Measurements from ENCODE around the gene BEST2. TPM values are rescaled to one million over a fixed set of nuclear protein-coding genes. Genes with fewer than 3 reads are reported as not detected.

BEST2 gene
- total RNA-seq, 4 donors from 2014 or later = 20.5 to 82.0 (median 40.6) TPM; not detected in 1

- Histone ChIP-seq H3K4me3 (peak within 1 kb of the TSS; percentile 53 to 74 (median 66)), H3K9me3 (no peaks in the 10 kb centered on the region), H3K27ac (peak within 1 kb of the TSS; percentile 27 to 77 (median 34)), H3K4me1 (peaks cover 0 to 14% (median 9%) of the 10 kb centered on the region in 4 donors), H3K27me3 (no peaks in the 10 kb centered on the region), H3K36me3 (no peaks in the 10 kb centered on the region)
- DNase-seq = peak; percentile 88 to 96 (median 93)
- TF ChIP-seq POLR2A (IDR thresholded peaks at IDR 0.05) (peak in 1 of 2 donors; percentile 24), CTCF (IDR thresholded peaks at IDR 0.05) (peak in 3 of 6 experiments; percentile 29 to 38 (median 31))
These were observed 54.9 kb downstream of the BEST2 start, which contains the start of gene RNASEH2A for GRCh38 chr19:12806242-12807081. RNASEH2A (plus strand) TSS chr19:12806584; CDS start chr19:12806674, 90 bp downstream.

Small RNAs within 50 kb of the gene (small RNA-seq; reads per million reads assigned to genes)
- 0 reads per million in 2 donors for gene MIR5684
- 249 to 524 reads per million in 2 donors for gene SNORD41

Other genes starting within 250 kb of the BEST2 start
- 10 to 100 TPM; 25.2 to 36.9 (median 29.2) TPM for gene ZNF564, start 200.3 kb upstream of the BEST2 start, total RNA-seq
- 1 to 10 TPM; 4.1 to 8.4 (median 4.7) TPM for gene ZNF490, start 141.0 kb upstream of the BEST2 start, total RNA-seq
- gene ZNF791, start 140.9 kb upstream of the BEST2 start, total RNA-seq = 10 to 100 TPM; 17.2 to 34.6 (median 29.3) TPM
- gene MAN2B1, start 85.0 kb upstream of the BEST2 start, total RNA-seq = 10 to 100 TPM; 51.9 to 84.2 (median 68.0) TPM
- 10 to 100 TPM in 2 of 4 donors, 1 to 10 TPM in 2; 2.8 to 14.0 (median 9.5) TPM for gene WDR83, start 85.0 kb upstream of the BEST2 start, total RNA-seq
- 100 to 1,000 TPM in 3 of 4 donors, 10 to 100 TPM in 1; 76.4 to 215 (median 150) TPM for gene DHPS, start 69.9 kb upstream of the BEST2 start, total RNA-seq
- not detected for gene GNG14, start 63.8 kb upstream of the BEST2 start, total RNA-seq
- gene FBXW9, start 55.2 kb upstream of the BEST2 start, total RNA-seq = 1 to 10 TPM in 3 of 4 donors, not detected in 1; 6.3 to 9.9 (median 7.0) TPM
- 100 to 1,000 TPM in 3 of 4 donors, 10 to 100 TPM in 1; 39.1 to 131 (median 103) TPM for gene TNPO2, start 27.9 kb upstream of the BEST2 start, total RNA-seq
- 100 to 1,000 TPM; 134 to 297 (median 185) TPM for gene TRIR, start 17.1 kb upstream of the BEST2 start, total RNA-seq
- 10 to 100 TPM; 23.1 to 31.9 (median 30.5) TPM for gene GET3, start 14.3 kb upstream of the BEST2 start, total RNA-seq
- 100 to 1,000 TPM; 193 to 379 (median 285) TPM for gene HOOK2, start 23.8 kb downstream of the BEST2 start, total RNA-seq
- 100 to 1,000 TPM; 111 to 324 (median 152) TPM for gene JUNB, start 39.7 kb downstream of the BEST2 start, total RNA-seq
- 100 to 1,000 TPM; 150 to 461 (median 375) TPM for gene PRDX2, start 50.0 kb downstream of the BEST2 start, total RNA-seq
- gene THSD8, start 50.3 kb downstream of the BEST2 start, total RNA-seq = not detected
- gene RNASEH2A, start 54.8 kb downstream of the BEST2 start, total RNA-seq = 10 to 100 TPM in 2 of 4 donors, 1 to 10 TPM in 2; 5.9 to 24.8 (median 9.4) TPM
- not detected for gene RTBDN, start 82.8 kb downstream of the BEST2 start, total RNA-seq
- under 1 TPM in 1 of 4 donors, not detected in 3; 0.27 TPM for gene MAST1, start 86.7 kb downstream of the BEST2 start, total RNA-seq
- gene DNASE2, start 129.7 kb downstream of the BEST2 start, total RNA-seq = 10 to 100 TPM in 1 of 4 donors, 1 to 10 TPM in 3; 8.9 to 16.5 (median 9.4) TPM
- gene KLF1, start 135.4 kb downstream of the BEST2 start, total RNA-seq = not detected
- gene GCDH, start 139.4 kb downstream of the BEST2 start, total RNA-seq = 10 to 100 TPM; 25.2 to 44.4 (median 32.4) TPM
- gene SYCE2, start 167.5 kb downstream of the BEST2 start, total RNA-seq = not detected
- 10 to 100 TPM; 35.4 to 54.5 (median 48.3) TPM for gene FARSA, start 181.9 kb downstream of the BEST2 start, total RNA-seq
- 100 to 1,000 TPM; 253 to 369 (median 359) TPM for gene CALR, start 186.8 kb downstream of the BEST2 start, total RNA-seq
- gene RAD23A, start 194.1 kb downstream of the BEST2 start, total RNA-seq = 10 to 100 TPM; 54.1 to 86.5 (median 75.3) TPM
- gene GADD45GIP1, start 205.4 kb downstream of the BEST2 start, total RNA-seq = 10 to 100 TPM; 12.5 to 43.7 (median 15.6) TPM
- 1 to 10 TPM in 1 of 4 donors, not detected in 3; 2.1 TPM for gene DAND5, start 217.8 kb downstream of the BEST2 start, total RNA-seq
- gene NFIX, start 243.7 kb downstream of the BEST2 start, total RNA-seq = 10 to 100 TPM; 13.5 to 56.9 (median 40.0) TPM